ENCODE data around the gene IGF2R. TPM values are rescaled to one million over a fixed set of nuclear protein-coding genes. Genes with fewer than 3 reads are reported as not detected.

The IGF2R gene
- total and polyA plus RNA-seq, 2 donors from 2014 or later = 23.7 to 88.6 TPM

GRCh38 chr6:159992366-159992765 is 23.5 kb downstream of the IGF2R start:
- Histone ChIP-seq H3K9ac (ENCODE audit: low read length in 3 of 3) (no peak overlapping the region), H3K27me3 (ENCODE audit: control insufficient read depth, insufficient read depth, low read length) (no peaks in the 10 kb centered on the region), H3K4me3 (ENCODE audit: low read length in 3 of 3) (no peak overlapping the region), H3K4me1 (ENCODE audit: control insufficient read depth in 2 of 3, insufficient read depth in 2 of 3, low read depth in 1 of 3, low read length in 3 of 3) (peaks cover 0 to 23% (median 17%) of the 10 kb centered on the region in 3 donors), H3K36me3 (ENCODE audit: control insufficient read depth in 2 of 3, insufficient read depth in 3 of 3, low read length in 3 of 3) (peaks cover 0 to 11% (median 0%) of the 10 kb centered on the region in 3 donors), H3K27ac (ENCODE audit: low read depth in 2 of 2, low read length in 2 of 2) (no peak overlapping the region), H3K9me3 (ENCODE audit: control insufficient read depth in 2 of 3, insufficient read depth in 1 of 3, low read length in 3 of 3) (peaks cover 0 to 1% (median 0%) of the 10 kb centered on the region in 3 donors)
- intact Hi-C loops (cut with DNase I) = no loop called here
- TF ChIP-seq CTCF (IDR thresholded peaks at IDR 0.05; ENCODE audit: borderline replicate concordance, extremely low read depth, insufficient read depth) = no peak
- no peak for FAIRE-seq
- no peak for DNase-seq

DNA sequence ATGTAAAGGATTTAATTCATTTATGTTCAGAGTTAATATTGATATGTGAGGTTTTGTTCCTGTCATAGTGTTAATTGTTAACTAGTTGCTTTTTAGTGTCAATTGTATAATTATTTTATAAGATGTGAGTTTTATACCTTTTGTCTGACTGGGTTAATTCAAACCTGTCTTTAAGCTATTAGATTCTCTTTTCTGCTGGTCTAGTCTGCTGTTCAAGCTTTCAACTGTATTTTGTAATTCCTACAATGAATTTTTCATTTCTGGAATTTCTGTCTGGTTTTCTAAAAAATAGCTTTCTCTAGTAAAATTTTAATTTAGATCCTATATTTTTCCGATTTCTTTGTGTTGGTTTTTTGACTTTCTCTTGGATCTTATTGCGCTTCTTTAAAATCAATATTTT is 26.5 kb downstream of the IGF2R start:
- intact Hi-C loops (cut with DNase I) = no loop called here
- DNase-seq = no peak
- no peaks in the 10 kb centered on the region for H3K27me3 ChIP-seq (ENCODE audit: control insufficient read depth, insufficient read depth, low read length)
- no peak for TF ChIP-seq CTCF (IDR thresholded peaks at IDR 0.05; ENCODE audit: borderline replicate concordance, extremely low read depth, insufficient read depth)
- H3K27ac ChIP-seq (ENCODE audit: low read depth in 2 of 2, low read length in 2 of 2) = no peak overlapping the region
- peaks cover 0 to 9% (median 6%) of the 10 kb centered on the region in 3 donors for H3K4me1 ChIP-seq (ENCODE audit: control insufficient read depth in 2 of 3, insufficient read depth in 2 of 3, low read depth in 1 of 3, low read length in 3 of 3)
- no peak overlapping the region for H3K9ac ChIP-seq (ENCODE audit: low read length in 3 of 3)
- H3K36me3 ChIP-seq (ENCODE audit: control insufficient read depth in 2 of 3, insufficient read depth in 3 of 3, low read length in 3 of 3) = peaks cover 0 to 11% (median 0%) of the 10 kb centered on the region in 3 donors
- FAIRE-seq = no peak
- peaks cover 0 to 1% (median 0%) of the 10 kb centered on the region in 3 donors for H3K9me3 ChIP-seq (ENCODE audit: control insufficient read depth in 2 of 3, insufficient read depth in 1 of 3, low read length in 3 of 3)
- no peak overlapping the region for H3K4me3 ChIP-seq (ENCODE audit: low read length in 3 of 3)

GRCh38 chr6:159996087-159996622 is 27.3 kb downstream of the IGF2R start:
- H3K4me1 ChIP-seq (ENCODE audit: control insufficient read depth in 2 of 3, insufficient read depth in 2 of 3, low read depth in 1 of 3, low read length in 3 of 3) = peaks cover 0 to 9% (median 6%) of the 10 kb centered on the region in 3 donors
- intact Hi-C loops (cut with DNase I) = no loop called here
- no peaks in the 10 kb centered on the region for H3K27me3 ChIP-seq (ENCODE audit: control insufficient read depth, insufficient read depth, low read length)
- H3K9ac ChIP-seq (ENCODE audit: low read length in 3 of 3) = peak overlapping the region in 1 of 3 donors; percentile 9
- H3K9me3 ChIP-seq (ENCODE audit: control insufficient read depth in 2 of 3, insufficient read depth in 1 of 3, low read length in 3 of 3) = peaks cover 0 to 1% (median 0%) of the 10 kb centered on the region in 3 donors
- no peak for TF ChIP-seq CTCF (IDR thresholded peaks at IDR 0.05; ENCODE audit: borderline replicate concordance, extremely low read depth, insufficient read depth)
- no peak for DNase-seq
- H3K4me3 ChIP-seq (ENCODE audit: low read length in 3 of 3) = no peak overlapping the region
- peaks cover 0 to 11% (median 0%) of the 10 kb centered on the region in 3 donors for H3K36me3 ChIP-seq (ENCODE audit: control insufficient read depth in 2 of 3, insufficient read depth in 3 of 3, low read length in 3 of 3)
- FAIRE-seq = no peak
- no peak overlapping the region for H3K27ac ChIP-seq (ENCODE audit: low read depth in 2 of 2, low read length in 2 of 2)

Measured in kidney (tissue), 14 donors.